ENCODE data around the gene ACBD7.

The ACBD7 gene

GRCh38 chr10:15088428-15089261, at the start of gene ACBD7:
Gene ACBD7 (minus strand): TSS chr10:15088776. CDS start chr10:15088728, 48 bp downstream.
- peak; percentile 57 for DNase-seq

GRCh38 chr10:15137636-15138035, 49.1 kb upstream of the ACBD7 start:
- DNase-seq = no peak

- no peak for DNase-seq
Measured at GRCh38 chr10:15137036-15137359, 48.4 kb upstream of the ACBD7 start.

GRCh38 chr10:15136129-15137035, 47.8 kb upstream of the ACBD7 start:
- DNase-seq = no peak

GRCh38 chr10:15131330-15131729, 42.8 kb upstream of the ACBD7 start:
- no peak for DNase-seq

GRCh38 chr10:15124908-15125307, 36.3 kb upstream of the ACBD7 start:
- DNase-seq = no peak

GRCh38 chr10:15124190-15124589, 35.6 kb upstream of the ACBD7 start:
- no peak for DNase-seq

- DNase-seq = no peak
Measured at GRCh38 chr10:15123749-15124184, 35.2 kb upstream of the ACBD7 start.

GRCh38 chr10:15122477-15123030, 34.0 kb upstream of the ACBD7 start:
- DNase-seq = no peak

- no peak for DNase-seq
Measured at GRCh38 chr10:15121707-15122106, 33.1 kb upstream of the ACBD7 start.

GRCh38 chr10:15120523-15120922, 31.9 kb upstream of the ACBD7 start:
- DNase-seq = no peak

GRCh38 chr10:15118615-15119014, 30.0 kb upstream of the ACBD7 start:
- no peak for DNase-seq

GRCh38 chr10:15116225-15116624, 27.6 kb upstream of the ACBD7 start:
- no peak for DNase-seq

GRCh38 chr10:15113766-15114165, 25.2 kb upstream of the ACBD7 start:
- no peak for DNase-seq

GRCh38 chr10:15112657-15113056, 24.1 kb upstream of the ACBD7 start:
- DNase-seq = no peak

GRCh38 chr10:15106352-15107013, 17.9 kb upstream of the ACBD7 start:
- no peak for DNase-seq

- DNase-seq = no peak
Measured at GRCh38 chr10:15103513-15103912, 14.9 kb upstream of the ACBD7 start.

GRCh38 chr10:15099886-15100285, 11.3 kb upstream of the ACBD7 start:
- no peak for DNase-seq

- DNase-seq = peak; percentile 78
Measured at GRCh38 chr10:15097011-15097812, 8.6 kb upstream of the ACBD7 start, which contains the start of gene RPP38. Gene RPP38 (plus strand): TSS chr10:15097355. CDS start chr10:15103315, 5,960 bp downstream.

- no peak for DNase-seq
Measured at GRCh38 chr10:15096661-15097010, 8.1 kb upstream of the ACBD7 start.

- DNase-seq = no peak
Measured at GRCh38 chr10:15092855-15093408, 4.4 kb upstream of the ACBD7 start.

- no peak for DNase-seq
Measured at GRCh38 chr10:15091418-15091817, 2.8 kb upstream of the ACBD7 start.
